ENCODE data around the gene OR10G7.
"Not testable (repeated sequence)": the region's sequence is repeated elsewhere in the genome, so short reads cannot be mapped to it uniquely, and the experiment has no call there.

Gene OR10G7

GRCh38 chr11:124039557-124039956 is 1.6 kb downstream of the OR10G7 start:
- DNase-seq = no peak

GRCh38 chr11:124036666-124037065 is 4.5 kb downstream of the OR10G7 start:
- no peak for DNase-seq

DNA sequence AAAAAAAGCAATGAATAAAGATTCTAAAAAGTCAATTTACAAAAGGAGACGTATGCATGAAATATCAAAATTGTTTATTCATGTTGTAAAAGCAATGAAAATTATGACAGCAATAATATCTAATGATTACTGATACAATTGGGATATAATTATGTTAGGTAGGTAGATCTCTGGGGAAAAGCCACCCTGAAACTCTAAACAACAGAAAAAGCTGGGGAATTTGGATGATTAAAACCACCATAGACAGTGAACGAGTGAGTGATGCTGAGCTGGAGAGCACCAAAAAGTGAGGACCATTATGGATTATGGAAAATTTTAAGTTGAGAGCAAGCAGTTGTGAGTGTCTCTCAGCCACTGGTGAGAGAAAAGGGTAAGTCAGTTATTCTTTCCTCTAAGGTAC is 14.6 kb downstream of the OR10G7 start, which contains the start of gene OR10G8:
OR10G8 (plus strand) TSS at position 301 of the 400 bp plus-strand sequence. CDS start 2,825 bp downstream, outside the sequence.
- DNase-seq = no peak

DNA sequence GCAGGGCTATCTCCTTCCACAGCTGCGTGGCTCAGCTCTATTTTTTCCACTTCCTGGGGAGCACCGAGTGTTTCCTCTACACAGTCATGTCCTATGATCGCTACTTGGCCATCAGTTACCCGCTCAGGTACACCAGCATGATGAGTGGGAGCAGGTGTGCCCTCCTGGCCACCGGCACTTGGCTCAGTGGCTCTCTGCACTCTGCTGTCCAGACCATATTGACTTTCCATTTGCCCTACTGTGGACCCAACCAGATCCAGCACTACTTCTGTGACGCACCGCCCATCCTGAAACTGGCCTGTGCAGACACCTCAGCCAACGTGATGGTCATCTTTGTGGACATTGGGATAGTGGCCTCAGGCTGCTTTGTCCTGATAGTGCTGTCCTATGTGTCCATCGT is 25.3 kb downstream of the OR10G7 start:
- not testable (repeated sequence) for DNase-seq

DNA sequence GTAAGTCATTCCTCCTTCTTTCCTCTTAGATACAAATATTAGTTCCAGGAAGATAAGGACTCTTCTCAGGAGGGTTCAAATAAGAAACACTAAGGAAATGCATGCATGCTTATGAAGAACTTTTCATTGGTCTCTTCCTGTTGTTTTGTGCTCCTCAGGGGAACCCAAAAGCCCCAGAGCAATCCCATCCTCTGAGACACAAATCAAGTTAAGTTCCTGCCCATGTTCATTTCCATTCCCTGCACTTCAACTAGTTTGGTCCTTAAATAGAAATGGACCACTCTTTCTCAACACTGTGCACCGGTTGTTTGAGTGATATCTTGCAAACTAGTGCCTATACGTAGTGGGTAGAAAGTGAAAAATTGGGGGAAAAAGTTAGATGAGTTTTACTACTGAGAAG is 28.4 kb downstream of the OR10G7 start, which contains the start of gene OR10G4:
OR10G4 (plus strand) TSS at position 301 of the 400 bp plus-strand sequence. CDS start 2,578 bp downstream, outside the sequence.
- DNase-seq = no peak

GRCh38 chr11:123995119-123995518 is 46.0 kb downstream of the OR10G7 start, which contains the start of gene OR10G6:
Gene OR10G6 (minus strand): TSS chr11:123995161. CDS start chr11:123995161, 0 bp downstream.
- DNase-seq = no peak

All from NCI-H510A (cell line).